Parathyroid adenoma (tissue), 2 donors: Measurements from ENCODE around the gene CACNA1S.

Source experiments
- H2AFZ ChIP-seq: fragments of 300-600 bp; sonication (generic); one replicate; pipeline ENCODE4 v1.7.0; 2017; ENCODE audit warnings: antibody characterized with exemption, mild to moderate bottlenecking
- H3K27ac ChIP-seq: fragments of 300-600 bp; sonication (generic); one replicate; pipeline ENCODE4 v1.7.0; 2017
- H3K27me3 ChIP-seq: fragments of 300-600 bp; sonication (generic); one replicate; pipeline ENCODE4 v1.7.0; 2017; ENCODE audit warnings: low read length; ENCODE audit not compliant: control insufficient read depth, insufficient read depth
- H3K36me3 ChIP-seq: fragments of 300-600 bp; sonication (generic); one replicate; pipeline ENCODE4 v1.7.0; 2017; ENCODE audit warnings: low read length; ENCODE audit not compliant: control insufficient read depth, insufficient read depth
- H3K4me1 ChIP-seq: fragments of 300-600 bp; sonication (generic); one replicate; pipeline ENCODE4 v1.7.0; 2017; ENCODE audit warnings: control low read depth
- H3K4me2 ChIP-seq: fragments of 300-600 bp; sonication (generic); one replicate; pipeline ENCODE4 v1.7.0; 2017; ENCODE audit warnings: low read length
- H3K4me3 ChIP-seq: fragments of 300-600 bp; sonication (generic); one replicate; pipeline ENCODE4 v1.7.0; 2017; ENCODE audit warnings: low read depth, low read length
- H3K79me2 ChIP-seq: fragments of 300-600 bp; sonication (generic); one replicate; pipeline ENCODE4 v1.7.0; 2017; ENCODE audit warnings: control low read depth
- H3K9ac ChIP-seq: fragments of 300-600 bp; sonication (generic); one replicate; pipeline ENCODE4 v1.7.0; 2017; ENCODE audit warnings: mild to moderate bottlenecking
- H3K9me3 ChIP-seq: fragments of 300-600 bp; sonication (generic); one replicate; pipeline ENCODE4 v1.7.0; 2017; ENCODE audit warnings: low read length; ENCODE audit not compliant: control insufficient read depth
- CTCF ChIP-seq: fragments of 300-600 bp; sonication (generic); IDR thresholded peaks from one replicate; pipeline ENCODE4 v1.7.0; 2017; ENCODE audit warnings: antibody characterized with exemption, mild to moderate bottlenecking
- donor health status: primary hyperparathyroidism.

CACNA1S gene

GRCh38 chr1:201069636-201070035, 42.6 kb downstream of the CACNA1S start:
- no peak for TF ChIP-seq CTCF
- H2AFZ ChIP-seq = no peak overlapping the region
- H3K27me3 ChIP-seq = no peaks in the 10 kb centered on the region
- H3K9ac ChIP-seq = no peak overlapping the region
- H3K4me3 ChIP-seq = no peak overlapping the region
- no peak overlapping the region for H3K27ac ChIP-seq
- no peak overlapping the region for H3K4me2 ChIP-seq
- H3K79me2 ChIP-seq = no peaks in the 10 kb centered on the region
- H3K9me3 ChIP-seq = no peaks in the 10 kb centered on the region
- no peaks in the 10 kb centered on the region for H3K4me1 ChIP-seq
- H3K36me3 ChIP-seq = no peaks in the 10 kb centered on the region

- no peak for TF ChIP-seq CTCF
- no peak overlapping the region for H2AFZ ChIP-seq
- H3K4me1 ChIP-seq = no peaks in the 10 kb centered on the region
- no peaks in the 10 kb centered on the region for H3K36me3 ChIP-seq
- no peak overlapping the region for H3K4me3 ChIP-seq
- H3K9ac ChIP-seq = no peak overlapping the region
- H3K9me3 ChIP-seq = no peaks in the 10 kb centered on the region
- no peaks in the 10 kb centered on the region for H3K79me2 ChIP-seq
- H3K4me2 ChIP-seq = no peak overlapping the region
- H3K27ac ChIP-seq = no peak overlapping the region
- no peaks in the 10 kb centered on the region for H3K27me3 ChIP-seq
Observed at GRCh38 chr1:201068976-201069375, 43.2 kb downstream of the CACNA1S start.

GRCh38 chr1:201066986-201067385, 45.2 kb downstream of the CACNA1S start:
- Histone ChIP-seq H2AFZ (no peak overlapping the region), H3K79me2 (no peaks in the 10 kb centered on the region), H3K9ac (no peak overlapping the region), H3K4me2 (no peak overlapping the region), H3K27me3 (no peaks in the 10 kb centered on the region), H3K27ac (no peak overlapping the region), H3K9me3 (no peaks in the 10 kb centered on the region), H3K4me3 (no peak overlapping the region), H3K36me3 (no peaks in the 10 kb centered on the region), H3K4me1 (no peaks in the 10 kb centered on the region)
- TF ChIP-seq CTCF = no peak

- Histone ChIP-seq H3K9ac (no peak overlapping the region), H3K36me3 (no peaks in the 10 kb centered on the region), H3K27ac (no peak overlapping the region), H3K79me2 (no peaks in the 10 kb centered on the region), H2AFZ (no peak overlapping the region), H3K27me3 (no peaks in the 10 kb centered on the region), H3K4me2 (no peak overlapping the region), H3K4me3 (no peak overlapping the region), H3K9me3 (no peaks in the 10 kb centered on the region), H3K4me1 (no peaks in the 10 kb centered on the region)
- no peak for TF ChIP-seq CTCF
Observed at GRCh38 chr1:201065686-201066085, 46.5 kb downstream of the CACNA1S start.

GRCh38 chr1:201064806-201065205, 47.4 kb downstream of the CACNA1S start:
- Histone ChIP-seq H3K27ac (no peak overlapping the region), H3K79me2 (no peaks in the 10 kb centered on the region), H3K4me1 (no peaks in the 10 kb centered on the region), H3K9ac (no peak overlapping the region), H3K27me3 (no peaks in the 10 kb centered on the region), H3K4me3 (no peak overlapping the region), H3K9me3 (no peaks in the 10 kb centered on the region), H3K36me3 (no peaks in the 10 kb centered on the region), H2AFZ (no peak overlapping the region), H3K4me2 (no peak overlapping the region)
- no peak for TF ChIP-seq CTCF
